Measurements from ENCODE around the gene GPX5.

DNA sequence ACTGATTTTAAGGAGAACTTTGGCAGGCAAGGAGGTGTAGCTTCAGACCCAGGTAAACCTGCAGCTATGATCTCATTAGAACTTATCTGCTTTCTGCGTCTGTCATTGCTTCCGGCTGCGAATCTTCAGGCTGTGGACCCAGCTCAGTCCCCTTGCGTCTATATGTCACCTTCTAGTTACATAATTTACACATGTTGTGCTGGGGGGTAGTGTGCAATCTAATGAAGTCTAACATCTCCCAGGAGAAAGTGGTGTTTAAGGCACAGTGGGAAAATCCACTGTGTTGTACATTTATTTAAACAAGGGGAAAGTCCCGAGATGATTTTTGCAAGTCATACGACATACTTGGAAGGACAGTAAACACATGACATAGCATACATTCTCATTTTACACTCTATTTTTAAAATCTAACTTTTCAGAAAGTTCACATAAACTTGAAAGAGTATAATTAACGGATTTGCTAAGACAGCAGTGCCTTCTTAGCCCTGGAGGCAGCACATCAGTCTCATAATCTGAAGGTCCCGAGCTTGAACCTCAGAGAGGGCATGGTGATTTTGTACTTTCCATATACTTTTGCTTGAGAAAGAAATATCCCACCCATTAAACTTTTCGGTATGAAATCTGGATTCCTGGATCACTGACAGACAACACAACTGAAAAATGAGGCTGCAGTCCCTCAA is 45.3 kb upstream of the GPX5 start:
- TF ChIP-seq KAT2A (conservative IDR thresholded peaks at IDR 0.05; ENCODE audit: control insufficient read depth, low read depth, low read length) (no peak), TCF7 (IDR thresholded peaks at IDR 0.05; ENCODE audit: borderline replicate concordance) (no peak), SP1 (IDR thresholded peaks at IDR 0.05; ENCODE audit: low read depth, low read length) (no peak)
- TF ChIP-seq, protein P1, sequence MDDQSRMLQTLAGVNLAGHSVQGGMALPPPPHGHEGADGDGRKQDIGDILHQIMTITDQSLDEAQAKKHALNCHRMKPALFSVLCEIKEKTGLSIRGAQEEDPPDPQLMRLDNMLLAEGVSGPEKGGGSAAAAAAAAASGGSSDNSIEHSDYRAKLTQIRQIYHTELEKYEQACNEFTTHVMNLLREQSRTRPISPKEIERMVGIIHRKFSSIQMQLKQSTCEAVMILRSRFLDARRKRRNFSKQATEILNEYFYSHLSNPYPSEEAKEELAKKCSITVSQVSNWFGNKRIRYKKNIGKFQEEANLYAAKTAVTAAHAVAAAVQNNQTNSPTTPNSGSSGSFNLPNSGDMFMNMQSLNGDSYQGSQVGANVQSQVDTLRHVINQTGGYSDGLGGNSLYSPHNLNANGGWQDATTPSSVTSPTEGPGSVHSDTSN (IDR thresholded peaks at IDR 0.05; ENCODE audit: insufficient replicate concordance, low read depth, low read length): no peak
- TF ChIP-seq, protein P2, sequence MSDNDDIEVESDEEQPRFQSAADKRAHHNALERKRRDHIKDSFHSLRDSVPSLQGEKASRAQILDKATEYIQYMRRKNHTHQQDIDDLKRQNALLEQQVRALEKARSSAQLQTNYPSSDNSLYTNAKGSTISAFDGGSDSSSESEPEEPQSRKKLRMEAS (IDR thresholded peaks at IDR 0.05; ENCODE audit: low read depth, low read length): no peak
